ENCODE data around the gene RPL11. TPM values are rescaled to one million over a fixed set of nuclear protein-coding genes. Genes with fewer than 3 reads are reported as not detected.

The RPL11 gene
- total RNA-seq, 4 donors from 2014 or later, result 302 to 593 (median 504) TPM

- in situ Hi-C loops (cut with MboI; ENCODE audit: low sequenced_read_pairs in 4 of 4), result no loop called here
- Histone ChIP-seq H3K27ac (no peak overlapping the region), H3K4me1 (peaks cover 5 to 15% of the 10 kb centered on the region in 2 donors), H3K27me3 (no peaks in the 10 kb centered on the region), H3K9me3 (no peaks in the 10 kb centered on the region), H3K36me3 (peaks cover 0 to 39% of the 10 kb centered on the region in 2 donors), H3K4me3 (no peak overlapping the region)
- ATAC-seq (no peak), DNase-seq (no peak)
- TF ChIP-seq CTCF (IDR thresholded peaks at IDR 0.05 in 4 of 5, conservative IDR thresholded peaks at IDR 0.05 in 1 of 5) (no peak), POLR2A (IDR thresholded peaks at IDR 0.05) (no peak)
- intact Hi-C loops (cut with DNase I; ENCODE audit: low total_unique reads), result no loop called here
Measured at GRCh38 chr1:23701996-23702395, 10.4 kb downstream of the RPL11 start.

GRCh38 chr1:23704834-23705495 is 13.4 kb downstream of the RPL11 start:
- in situ Hi-C loops (cut with MboI; ENCODE audit: low sequenced_read_pairs in 4 of 4) (no loop called here), intact Hi-C loops (cut with DNase I; ENCODE audit: low total_unique reads) (no loop called here)
- H3K4me1 ChIP-seq, result no peaks in the 10 kb centered on the region
- peaks cover 0 to 26% of the 10 kb centered on the region in 2 donors for H3K36me3 ChIP-seq
- DNase-seq, result no peak
- no peaks in the 10 kb centered on the region for H3K9me3 ChIP-seq
- no peaks in the 10 kb centered on the region for H3K27me3 ChIP-seq
- no peak for TF ChIP-seq POLR2A (IDR thresholded peaks at IDR 0.05)
- no peak for TF ChIP-seq CTCF (IDR thresholded peaks at IDR 0.05 in 4 of 5, conservative IDR thresholded peaks at IDR 0.05 in 1 of 5)
- ATAC-seq, result no peak
- no peak overlapping the region for H3K27ac ChIP-seq
- no peak overlapping the region for H3K4me3 ChIP-seq

- H3K36me3 ChIP-seq, result peaks cover 0 to 9% of the 10 kb centered on the region in 2 donors
- DNase-seq (no peak), ATAC-seq (no peak)
- TF ChIP-seq POLR2A (IDR thresholded peaks at IDR 0.05) (no peak), CTCF (IDR thresholded peaks at IDR 0.05 in 4 of 5, conservative IDR thresholded peaks at IDR 0.05 in 1 of 5) (no peak)
- no peak overlapping the region for H3K4me3 ChIP-seq
- H3K27ac ChIP-seq, result no peak overlapping the region
- H3K4me1 ChIP-seq, result no peaks in the 10 kb centered on the region
- H3K9me3 ChIP-seq, result no peaks in the 10 kb centered on the region
- H3K27me3 ChIP-seq, result no peaks in the 10 kb centered on the region
- intact Hi-C loops (cut with DNase I; ENCODE audit: low total_unique reads) (no loop called here), in situ Hi-C loops (cut with MboI; ENCODE audit: low sequenced_read_pairs in 4 of 4) (no loop called here)
Measured at GRCh38 chr1:23709229-23709628, 17.6 kb downstream of the RPL11 start.

GRCh38 chr1:23718482-23718881 is 26.9 kb downstream of the RPL11 start:
- Histone ChIP-seq H3K9me3 (no peaks in the 10 kb centered on the region), H3K27me3 (no peaks in the 10 kb centered on the region), H3K36me3 (no peaks in the 10 kb centered on the region), H3K4me3 (no peak overlapping the region), H3K4me1 (peaks cover 6% of the 10 kb centered on the region in 2 donors), H3K27ac (peak overlapping the region in 2 of 4 donors; percentile 60 to 67)
- in situ Hi-C loops (cut with MboI; ENCODE audit: low sequenced_read_pairs in 4 of 4) (no loop called here), intact Hi-C loops (cut with DNase I; ENCODE audit: low total_unique reads) (no loop called here)
- TF ChIP-seq POLR2A (IDR thresholded peaks at IDR 0.05) (no peak), CTCF (IDR thresholded peaks at IDR 0.05 in 4 of 5, conservative IDR thresholded peaks at IDR 0.05 in 1 of 5) (peak in 1 of 5 experiments; percentile 15)
- no peak for ATAC-seq
- DNase-seq, result no peak

Data from gastrocnemius medialis (tissue), 4 donors.